Measurements from ENCODE around the gene PITPNB. TPM values are rescaled to one million over a fixed set of nuclear protein-coding genes. Genes with fewer than 3 reads are reported as not detected.

PITPNB gene
- total and polyA plus RNA-seq, 2 experiments from 2014 or later: 50.9 to 56.0 TPM

DNA sequence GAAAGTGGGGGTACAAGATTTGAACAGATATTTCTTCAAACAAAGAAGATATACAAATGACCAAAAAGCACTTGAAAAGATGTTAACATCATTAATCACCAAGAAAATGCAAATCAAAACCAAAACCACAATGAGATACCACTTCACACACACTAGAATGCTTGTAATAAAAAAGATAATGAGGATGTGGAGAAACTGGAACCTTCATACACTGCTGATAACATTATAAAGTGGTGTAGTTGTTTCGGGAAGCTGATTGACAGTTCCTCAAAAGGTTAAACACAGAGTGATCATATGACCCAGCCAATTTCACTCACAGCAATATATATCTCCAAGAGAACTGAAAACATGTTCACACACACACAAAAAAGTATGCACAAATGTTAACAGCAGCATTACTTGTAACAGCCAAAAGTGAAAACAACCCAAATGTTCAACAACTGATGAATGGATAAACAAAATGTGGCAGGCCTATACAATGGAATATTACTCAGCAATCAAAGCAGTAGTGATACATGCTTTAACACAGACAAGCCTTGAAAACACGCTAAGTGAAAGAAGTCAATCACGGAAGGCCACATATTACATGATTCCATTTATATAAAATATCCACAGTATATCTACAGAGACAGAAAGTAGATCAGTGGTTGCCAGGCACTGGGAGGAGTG, 15.1 kb downstream of the PITPNB start:
- H3F3A ChIP-seq (replicated peaks; ENCODE audit: low read depth): no peaks in the 10 kb centered on the region
- ATAC-seq: no peak
- H3K36me3 Mint-ChIP-seq (ENCODE audit: low read depth): peaks cover 31% of the 10 kb centered on the region; the same call in 2 of the 3 replicates

More for the DNA sequence above, 15.1 kb downstream of the PITPNB start:
- Histone ChIP-seq H3K27me3 (ENCODE audit: insufficient read depth) (no peaks in the 10 kb centered on the region), H3K36me3 (ENCODE audit: insufficient read depth) (0 out of 2 replicates have a peak, but pooled peaks cover 4% of the 10 kb centered on the region), H2AFZ (no peak overlapping the region), H4K20me1 (replicated peaks; ENCODE audit: insufficient read depth) (peaks cover 34% of the 10 kb centered on the region), H3K4me2 (no peak overlapping the region), H3K27ac (ENCODE audit: low read depth) (no peak overlapping the region), H3K4me1 (ENCODE audit: insufficient read depth) (no peaks in the 10 kb centered on the region), H3K4me3 (no peak overlapping the region), H3K9me2 (ENCODE audit: insufficient read depth) (no peaks in the 10 kb centered on the region), H3K79me2 (replicated peaks; ENCODE audit: insufficient read depth) (peaks cover 85% of the 10 kb centered on the region)
- Mint-ChIP-seq H3K4me3 (no peak overlapping the region), H3K9me3 (no peaks in the 10 kb centered on the region), H3K4me1 (no peaks in the 10 kb centered on the region), H3K27ac (no peak overlapping the region), H3K27me3 (ENCODE audit: insufficient read depth, low read depth, poor library complexity) (no peaks in the 10 kb centered on the region)
- DNase-seq (ENCODE audit: low spot score): no peak
- TF ChIP-seq, protein P1, sequence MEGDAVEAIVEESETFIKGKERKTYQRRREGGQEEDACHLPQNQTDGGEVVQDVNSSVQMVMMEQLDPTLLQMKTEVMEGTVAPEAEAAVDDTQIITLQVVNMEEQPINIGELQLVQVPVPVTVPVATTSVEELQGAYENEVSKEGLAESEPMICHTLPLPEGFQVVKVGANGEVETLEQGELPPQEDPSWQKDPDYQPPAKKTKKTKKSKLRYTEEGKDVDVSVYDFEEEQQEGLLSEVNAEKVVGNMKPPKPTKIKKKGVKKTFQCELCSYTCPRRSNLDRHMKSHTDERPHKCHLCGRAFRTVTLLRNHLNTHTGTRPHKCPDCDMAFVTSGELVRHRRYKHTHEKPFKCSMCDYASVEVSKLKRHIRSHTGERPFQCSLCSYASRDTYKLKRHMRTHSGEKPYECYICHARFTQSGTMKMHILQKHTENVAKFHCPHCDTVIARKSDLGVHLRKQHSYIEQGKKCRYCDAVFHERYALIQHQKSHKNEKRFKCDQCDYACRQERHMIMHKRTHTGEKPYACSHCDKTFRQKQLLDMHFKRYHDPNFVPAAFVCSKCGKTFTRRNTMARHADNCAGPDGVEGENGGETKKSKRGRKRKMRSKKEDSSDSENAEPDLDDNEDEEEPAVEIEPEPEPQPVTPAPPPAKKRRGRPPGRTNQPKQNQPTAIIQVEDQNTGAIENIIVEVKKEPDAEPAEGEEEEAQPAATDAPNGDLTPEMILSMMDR (conservative IDR thresholded peaks at IDR 0.05; ENCODE audit: low read depth in 2 of 2): no peak
- TF ChIP-seq EZH2phosphoT487 (IDR thresholded peaks at IDR 0.05; ENCODE audit: unreplicated experiment) (no peak), NANOG (IDR thresholded peaks at IDR 0.05; ENCODE audit: borderline replicate concordance) (no peak), STAT1 (IDR thresholded peaks at IDR 0.05; ENCODE audit: unreplicated experiment) (no peak), ZNF462 (CRISPR knock-in tag; IDR thresholded peaks at IDR 0.05) (no peak), CREB1 (CRISPR knock-in tag; IDR thresholded peaks at IDR 0.05; ENCODE audit: low read depth) (no peak), EZH2 (IDR thresholded peaks at IDR 0.05; ENCODE audit: low read depth, unreplicated experiment) (no peak), POLR2AphosphoS5 (IDR thresholded peaks at IDR 0.05; ENCODE audit: low read depth) (no peak), ZNF114 (CRISPR knock-in tag; IDR thresholded peaks at IDR 0.05) (no peak), JUNB (IDR thresholded peaks at IDR 0.05; ENCODE audit: unreplicated experiment) (no peak), ETS1 (IDR thresholded peaks at IDR 0.05) (no peak), ZNF331 (CRISPR knock-in tag; IDR thresholded peaks at IDR 0.05; ENCODE audit: low read depth) (no peak)
- TF ChIP-seq, protein P2, sequence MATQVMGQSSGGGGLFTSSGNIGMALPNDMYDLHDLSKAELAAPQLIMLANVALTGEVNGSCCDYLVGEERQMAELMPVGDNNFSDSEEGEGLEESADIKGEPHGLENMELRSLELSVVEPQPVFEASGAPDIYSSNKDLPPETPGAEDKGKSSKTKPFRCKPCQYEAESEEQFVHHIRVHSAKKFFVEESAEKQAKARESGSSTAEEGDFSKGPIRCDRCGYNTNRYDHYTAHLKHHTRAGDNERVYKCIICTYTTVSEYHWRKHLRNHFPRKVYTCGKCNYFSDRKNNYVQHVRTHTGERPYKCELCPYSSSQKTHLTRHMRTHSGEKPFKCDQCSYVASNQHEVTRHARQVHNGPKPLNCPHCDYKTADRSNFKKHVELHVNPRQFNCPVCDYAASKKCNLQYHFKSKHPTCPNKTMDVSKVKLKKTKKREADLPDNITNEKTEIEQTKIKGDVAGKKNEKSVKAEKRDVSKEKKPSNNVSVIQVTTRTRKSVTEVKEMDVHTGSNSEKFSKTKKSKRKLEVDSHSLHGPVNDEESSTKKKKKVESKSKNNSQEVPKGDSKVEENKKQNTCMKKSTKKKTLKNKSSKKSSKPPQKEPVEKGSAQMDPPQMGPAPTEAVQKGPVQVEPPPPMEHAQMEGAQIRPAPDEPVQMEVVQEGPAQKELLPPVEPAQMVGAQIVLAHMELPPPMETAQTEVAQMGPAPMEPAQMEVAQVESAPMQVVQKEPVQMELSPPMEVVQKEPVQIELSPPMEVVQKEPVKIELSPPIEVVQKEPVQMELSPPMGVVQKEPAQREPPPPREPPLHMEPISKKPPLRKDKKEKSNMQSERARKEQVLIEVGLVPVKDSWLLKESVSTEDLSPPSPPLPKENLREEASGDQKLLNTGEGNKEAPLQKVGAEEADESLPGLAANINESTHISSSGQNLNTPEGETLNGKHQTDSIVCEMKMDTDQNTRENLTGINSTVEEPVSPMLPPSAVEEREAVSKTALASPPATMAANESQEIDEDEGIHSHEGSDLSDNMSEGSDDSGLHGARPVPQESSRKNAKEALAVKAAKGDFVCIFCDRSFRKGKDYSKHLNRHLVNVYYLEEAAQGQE (IDR thresholded peaks at IDR 0.05; ENCODE audit: unreplicated experiment): no peak
